OCI-M2 (cell line): ENCODE measurements around the gene DIAPH3.
"Not testable (repeated sequence)": the region's sequence is repeated elsewhere in the genome, so short reads cannot be mapped to it uniquely, and the experiment has no call there.

Experiments
- DNase-seq: peaks from one replicate; lab custom pipeline; 2025; ENCODE audit not compliant: unreplicated experiment; lab: John Stamatoyannopoulos, UW

The DIAPH3 gene, protein sequence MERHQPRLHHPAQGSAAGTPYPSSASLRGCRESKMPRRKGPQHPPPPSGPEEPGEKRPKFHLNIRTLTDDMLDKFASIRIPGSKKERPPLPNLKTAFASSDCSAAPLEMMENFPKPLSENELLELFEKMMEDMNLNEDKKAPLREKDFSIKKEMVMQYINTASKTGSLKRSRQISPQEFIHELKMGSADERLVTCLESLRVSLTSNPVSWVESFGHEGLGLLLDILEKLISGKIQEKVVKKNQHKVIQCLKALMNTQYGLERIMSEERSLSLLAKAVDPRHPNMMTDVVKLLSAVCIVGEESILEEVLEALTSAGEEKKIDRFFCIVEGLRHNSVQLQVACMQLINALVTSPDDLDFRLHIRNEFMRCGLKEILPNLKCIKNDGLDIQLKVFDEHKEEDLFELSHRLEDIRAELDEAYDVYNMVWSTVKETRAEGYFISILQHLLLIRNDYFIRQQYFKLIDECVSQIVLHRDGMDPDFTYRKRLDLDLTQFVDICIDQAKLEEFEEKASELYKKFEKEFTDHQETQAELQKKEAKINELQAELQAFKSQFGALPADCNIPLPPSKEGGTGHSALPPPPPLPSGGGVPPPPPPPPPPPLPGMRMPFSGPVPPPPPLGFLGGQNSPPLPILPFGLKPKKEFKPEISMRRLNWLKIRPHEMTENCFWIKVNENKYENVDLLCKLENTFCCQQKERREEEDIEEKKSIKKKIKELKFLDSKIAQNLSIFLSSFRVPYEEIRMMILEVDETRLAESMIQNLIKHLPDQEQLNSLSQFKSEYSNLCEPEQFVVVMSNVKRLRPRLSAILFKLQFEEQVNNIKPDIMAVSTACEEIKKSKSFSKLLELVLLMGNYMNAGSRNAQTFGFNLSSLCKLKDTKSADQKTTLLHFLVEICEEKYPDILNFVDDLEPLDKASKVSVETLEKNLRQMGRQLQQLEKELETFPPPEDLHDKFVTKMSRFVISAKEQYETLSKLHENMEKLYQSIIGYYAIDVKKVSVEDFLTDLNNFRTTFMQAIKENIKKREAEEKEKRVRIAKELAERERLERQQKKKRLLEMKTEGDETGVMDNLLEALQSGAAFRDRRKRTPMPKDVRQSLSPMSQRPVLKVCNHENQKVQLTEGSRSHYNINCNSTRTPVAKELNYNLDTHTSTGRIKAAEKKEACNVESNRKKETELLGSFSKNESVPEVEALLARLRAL

DNA sequence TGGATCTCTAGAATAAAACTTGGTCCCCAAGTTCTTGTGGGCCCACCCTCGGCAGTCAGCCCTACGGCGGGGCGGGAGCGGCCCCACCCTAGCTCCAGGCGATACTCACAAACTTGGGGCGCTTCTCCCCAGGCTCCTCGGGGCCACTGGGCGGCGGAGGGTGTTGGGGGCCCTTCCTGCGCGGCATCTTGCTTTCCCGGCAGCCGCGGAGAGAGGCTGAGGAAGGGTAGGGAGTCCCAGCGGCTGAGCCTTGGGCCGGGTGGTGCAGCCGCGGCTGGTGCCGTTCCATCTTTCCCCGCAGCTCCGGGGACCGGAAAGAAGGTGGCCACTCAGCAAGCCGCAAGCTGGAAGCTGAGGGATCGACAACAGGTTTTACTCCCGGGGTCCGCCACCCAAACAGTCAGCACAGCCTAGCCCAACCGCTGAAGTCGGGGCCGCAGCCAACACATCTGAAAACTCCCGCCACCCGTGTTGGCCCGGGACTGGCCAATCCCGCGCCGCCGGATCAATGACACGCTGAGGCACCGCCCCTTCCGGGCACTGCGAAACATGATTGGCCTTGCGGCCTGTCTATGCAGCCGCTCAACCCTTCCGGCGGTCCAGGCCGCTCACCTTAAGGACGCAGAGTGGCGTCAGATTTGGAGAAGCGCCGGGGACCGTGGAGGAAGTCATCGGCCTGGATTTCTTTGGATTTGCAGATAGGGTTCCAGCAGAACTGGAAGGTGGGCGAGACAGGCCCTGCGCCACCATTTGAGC is at the start of gene DIAPH3:
Gene DIAPH3, minus strand, starts transcription at position 451 of the 756 bp plus-strand sequence. Its CDS starts 162 bp downstream, at position 289.
- DNase-seq: peak; percentile 76

GRCh38 chr13:60213236-60213744 is 49.6 kb upstream of the DIAPH3 start:
- DNase-seq: no peak

DNA sequence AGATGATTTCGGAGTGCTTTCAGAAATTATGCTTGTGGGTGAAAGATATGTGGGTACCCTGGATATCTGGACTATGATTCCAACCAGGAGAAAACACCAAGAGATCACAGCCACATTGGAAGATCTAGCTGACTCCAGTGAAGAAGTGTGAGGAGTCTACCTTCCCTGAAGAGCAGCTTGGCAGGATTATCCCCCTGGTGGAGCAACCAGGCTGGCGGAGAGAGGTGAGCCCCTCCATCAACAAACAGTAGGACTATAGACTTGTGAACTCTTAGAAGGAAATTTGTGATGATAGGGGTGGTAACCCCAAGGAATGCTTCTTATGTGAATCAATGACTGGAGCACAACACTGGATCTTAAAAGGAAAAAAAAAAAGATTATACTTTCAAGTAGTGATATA is 47.8 kb upstream of the DIAPH3 start:
- no peak for DNase-seq

DNA sequence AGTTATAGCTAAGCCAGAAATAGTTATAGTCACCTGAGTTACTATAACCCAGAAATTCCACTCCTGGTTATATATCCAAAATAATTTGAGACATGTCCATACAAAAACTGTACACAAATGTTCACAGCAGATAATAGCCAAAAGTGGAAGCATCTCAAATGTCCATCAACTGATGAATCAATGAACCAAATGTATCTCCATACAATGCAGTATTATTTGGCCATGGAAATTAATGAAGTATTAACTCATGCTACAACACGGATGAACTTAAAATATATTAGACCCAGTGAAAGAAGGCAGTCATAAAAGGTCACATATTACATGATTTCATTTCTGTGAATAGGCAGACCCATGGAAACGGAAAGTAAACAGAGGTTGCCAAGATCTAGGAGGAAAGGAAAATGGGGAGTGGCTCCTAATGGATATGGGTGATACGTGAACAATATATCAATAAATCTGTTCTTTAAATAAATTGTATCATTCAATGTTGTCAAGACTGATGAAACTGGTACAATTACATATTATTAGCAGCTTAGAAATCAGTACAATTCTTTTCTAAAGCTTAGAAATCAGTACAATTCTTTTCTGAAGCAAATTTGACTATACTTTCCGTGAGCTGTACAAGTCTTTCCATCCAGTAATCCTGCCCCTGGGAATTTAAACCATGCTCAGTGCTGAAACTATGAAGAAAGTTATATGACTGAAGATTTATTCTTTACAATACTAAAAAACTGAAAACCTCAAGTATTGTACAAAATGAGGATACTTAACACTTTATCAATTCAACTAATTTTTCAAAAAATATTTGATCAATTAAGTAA is 47.0 kb upstream of the DIAPH3 start:
- no peak for DNase-seq

GRCh38 chr13:60205499-60205898 is 41.8 kb upstream of the DIAPH3 start:
- DNase-seq: not testable (repeated sequence)

- DNase-seq: no peak
Observed at GRCh38 chr13:60201286-60201685, 37.6 kb upstream of the DIAPH3 start.

GRCh38 chr13:60195893-60196292 is 32.2 kb upstream of the DIAPH3 start:
- DNase-seq: not testable (repeated sequence)

DNA sequence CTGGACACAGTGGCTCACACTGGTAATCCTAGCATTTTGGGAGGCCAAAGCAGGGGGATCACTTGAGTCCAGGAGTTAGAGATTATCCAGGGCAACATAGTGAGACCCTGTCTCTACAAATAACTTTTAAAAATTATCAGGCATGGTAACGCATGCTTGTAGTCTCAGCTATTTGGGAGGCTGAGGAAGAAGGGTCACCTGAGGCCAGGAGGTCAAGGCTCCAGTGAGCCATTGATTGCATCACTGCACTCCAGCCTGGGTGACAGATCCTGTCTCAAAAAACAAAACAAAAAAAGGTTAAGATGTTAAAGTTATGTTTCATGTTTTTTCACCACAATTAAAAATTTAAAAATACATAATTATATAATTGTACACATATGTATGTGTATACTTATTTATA is 19.2 kb upstream of the DIAPH3 start:
- DNase-seq: no peak

GRCh38 chr13:60178327-60178726 is 14.6 kb upstream of the DIAPH3 start:
- no peak for DNase-seq

GRCh38 chr13:60175571-60175970 is 11.8 kb upstream of the DIAPH3 start:
- no peak for DNase-seq

DNA sequence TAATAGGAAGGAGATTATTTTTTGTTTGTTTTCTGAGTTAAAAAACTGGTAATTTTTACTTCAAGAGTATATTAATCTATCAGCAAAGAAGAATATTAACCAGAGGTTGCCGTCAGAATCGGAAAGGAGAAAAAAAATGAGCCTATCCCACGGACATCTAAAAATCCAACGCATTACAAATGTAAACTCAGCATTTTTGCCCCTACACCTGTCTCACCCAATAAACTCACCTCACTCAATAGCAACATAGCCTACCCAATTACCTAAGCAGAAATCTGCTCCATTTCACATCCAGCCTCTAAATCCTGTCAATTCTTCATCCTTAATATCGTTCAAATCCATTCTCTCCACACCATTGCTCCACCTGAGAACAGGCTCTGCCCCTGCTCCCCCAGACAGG is 10.4 kb upstream of the DIAPH3 start:
- no peak for DNase-seq

- no peak for DNase-seq
Observed at GRCh38 chr13:60172111-60172510, 8.4 kb upstream of the DIAPH3 start.

DNA sequence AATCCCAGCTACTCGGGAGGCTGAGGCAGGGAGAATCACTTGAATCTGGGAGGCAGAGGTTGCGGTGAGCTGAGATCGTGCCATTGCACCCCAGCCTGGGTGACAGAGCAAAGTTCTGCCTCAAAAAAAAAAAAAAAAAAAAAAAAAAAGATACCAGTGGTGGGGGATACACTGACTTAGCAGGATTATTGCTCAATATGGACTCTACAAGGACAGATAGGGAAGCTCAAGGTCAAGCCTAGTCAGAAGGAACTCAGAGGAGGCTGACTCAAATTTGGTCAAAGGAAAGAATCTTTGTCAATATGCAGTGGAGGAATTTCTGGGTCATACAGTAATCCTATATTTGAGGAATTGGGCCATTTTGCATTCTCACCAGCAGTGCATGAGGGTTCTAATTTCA is 6.7 kb upstream of the DIAPH3 start:
- DNase-seq: no peak

DNA sequence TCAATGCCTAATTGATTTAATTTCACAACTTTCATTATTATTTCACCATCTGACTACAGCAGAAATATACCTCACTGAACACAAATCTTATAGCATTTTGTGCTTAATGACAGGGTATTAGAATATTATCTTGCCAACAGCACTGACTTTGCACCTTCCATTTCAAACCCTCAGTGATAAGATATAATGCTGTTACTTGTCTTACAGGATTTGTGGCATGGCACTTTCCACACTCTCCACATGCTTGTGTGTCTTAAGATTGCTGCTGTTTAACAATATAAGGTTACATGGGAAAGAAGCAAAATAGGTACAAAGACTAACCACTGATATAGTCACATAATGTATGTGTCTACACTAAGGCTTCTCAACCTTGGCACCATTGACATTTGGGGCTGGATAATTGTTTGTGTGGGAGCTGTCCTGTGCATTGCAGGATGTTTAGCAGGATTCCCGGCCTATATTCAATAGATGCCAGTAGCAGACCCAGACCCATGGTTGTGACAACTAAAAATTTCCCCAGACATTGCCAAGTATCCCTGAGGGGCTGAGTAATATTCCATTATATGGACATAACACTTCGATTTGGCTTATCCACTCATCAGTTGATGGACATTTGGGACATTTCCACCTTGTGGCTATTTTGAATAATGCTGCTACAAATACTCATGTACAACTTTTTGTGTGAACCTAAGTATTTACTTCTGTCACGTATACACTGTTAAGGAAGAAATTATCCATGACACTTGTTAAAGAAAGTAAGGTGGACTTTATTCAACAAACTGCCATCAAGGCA is 5.7 kb upstream of the DIAPH3 start:
- no peak for DNase-seq

DNA sequence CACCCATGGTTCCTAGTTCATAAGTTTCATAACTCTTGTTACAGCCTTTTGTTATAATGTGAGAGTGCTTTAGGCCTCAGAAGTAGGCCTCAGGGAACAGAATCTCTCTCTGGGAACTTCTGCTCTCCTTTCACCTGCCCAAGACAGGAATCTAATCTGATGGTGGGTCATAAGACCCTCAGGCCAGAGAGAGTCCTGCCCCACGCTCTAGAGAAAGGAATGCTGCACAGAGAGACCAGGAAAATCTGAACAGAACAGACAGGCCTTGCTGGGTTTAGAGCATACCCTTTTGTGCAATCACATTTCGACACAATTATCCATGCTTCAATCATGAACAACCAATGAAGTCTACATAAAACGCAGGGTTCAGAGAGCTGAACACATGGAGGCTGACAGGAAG is 3.4 kb upstream of the DIAPH3 start:
- DNase-seq: no peak

DNA sequence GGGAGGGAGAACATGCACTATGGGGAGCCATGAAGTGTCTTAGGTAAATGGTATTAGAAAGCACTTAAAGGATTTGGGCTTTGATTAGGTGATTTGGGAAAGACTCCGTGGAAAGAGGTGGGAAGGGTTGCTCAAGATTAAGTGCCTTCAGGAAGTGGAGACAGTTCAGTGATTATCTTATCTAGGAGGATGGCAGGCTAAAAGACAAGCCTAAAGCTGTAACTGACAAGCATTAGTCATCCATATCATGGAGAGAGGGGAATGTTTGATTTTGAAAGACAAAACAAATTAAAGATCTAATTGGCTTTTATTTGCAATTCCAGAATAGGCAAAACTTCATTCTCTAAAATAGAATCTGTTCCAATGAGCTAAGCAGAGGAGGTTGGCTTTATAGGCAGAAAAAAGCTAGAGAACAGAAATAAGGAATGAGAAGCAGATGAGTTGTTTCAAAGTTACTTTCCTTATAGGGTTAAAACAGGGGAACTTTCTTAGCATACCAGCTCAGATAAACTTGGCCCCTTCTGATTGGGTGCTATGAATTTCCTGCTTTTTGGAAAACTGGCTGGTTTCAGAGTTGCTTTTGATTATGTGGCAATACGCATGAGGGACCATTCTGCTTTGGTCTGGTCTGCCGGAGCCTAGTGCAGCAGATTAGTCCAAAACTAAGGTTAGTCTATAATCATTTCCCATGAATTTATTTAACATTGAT is 1.8 kb upstream of the DIAPH3 start:
- DNase-seq: no peak

DNA sequence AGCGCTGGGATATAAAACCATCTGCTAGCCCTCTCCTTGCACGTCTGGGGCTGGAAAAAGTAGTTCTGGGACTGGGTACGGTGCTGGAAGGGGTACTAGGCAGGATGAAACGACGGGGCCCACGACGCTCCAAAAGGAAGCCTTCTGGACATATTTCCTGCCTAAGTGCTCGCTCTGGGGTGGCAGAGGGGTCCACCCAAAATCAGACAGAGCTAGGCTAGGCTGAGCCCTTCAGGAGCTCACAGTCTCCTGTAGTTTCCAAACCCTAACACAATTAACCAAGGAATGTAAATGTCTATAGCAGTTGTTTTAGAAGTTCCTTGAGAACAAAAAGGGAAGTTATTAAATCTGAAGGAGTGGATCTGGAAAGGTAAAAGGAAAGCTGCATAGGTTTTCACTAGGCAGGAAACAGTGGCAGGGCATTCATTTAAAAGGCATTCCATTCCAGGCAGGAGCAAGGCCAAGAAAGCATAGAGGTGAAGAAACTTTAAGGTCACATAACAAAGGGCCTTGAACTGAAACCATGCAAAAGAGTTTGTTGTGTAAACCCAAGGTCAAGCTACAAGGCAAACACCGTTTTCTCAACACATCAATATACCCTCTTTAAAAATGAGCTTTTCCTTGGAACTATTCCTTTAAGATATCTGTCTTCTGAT is 634 bp upstream of the DIAPH3 start:
- no peak for DNase-seq

DNA sequence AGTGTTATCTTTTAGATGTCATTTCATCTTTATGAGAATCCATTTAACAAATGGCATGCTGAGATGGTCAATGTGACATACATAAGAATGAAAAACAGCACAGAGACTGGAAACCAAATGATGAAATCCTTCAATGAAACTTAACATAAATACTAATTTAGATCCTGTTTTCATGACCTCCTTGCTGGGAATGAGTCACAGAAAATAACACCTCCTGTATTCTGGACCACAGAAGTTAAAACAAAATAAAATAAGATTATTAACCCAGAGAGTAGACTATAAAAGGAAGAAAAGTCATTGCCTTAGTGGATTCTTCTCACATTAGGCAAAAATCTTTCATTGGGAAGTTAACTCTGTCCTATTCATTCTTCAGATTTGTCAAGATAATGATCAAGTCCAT is 1.6 kb downstream of the DIAPH3 start:
- no peak for DNase-seq
